HG03175 (cell line): ENCODE data around the gene IDH3G.
"Not testable (repeated sequence)": the region's sequence is repeated elsewhere in the genome, so short reads cannot be mapped to it uniquely, and the experiment has no call there.

ENCODE experiments used
- ATAC-seq: cut with Tn5 transposase; IDR thresholded peaks from one replicate; pipeline ENCODE4 v1.9.1; 2021; ENCODE audit warnings: mild to moderate bottlenecking, moderate library complexity; ENCODE audit not compliant: unreplicated experiment

The IDH3G gene

DNA sequence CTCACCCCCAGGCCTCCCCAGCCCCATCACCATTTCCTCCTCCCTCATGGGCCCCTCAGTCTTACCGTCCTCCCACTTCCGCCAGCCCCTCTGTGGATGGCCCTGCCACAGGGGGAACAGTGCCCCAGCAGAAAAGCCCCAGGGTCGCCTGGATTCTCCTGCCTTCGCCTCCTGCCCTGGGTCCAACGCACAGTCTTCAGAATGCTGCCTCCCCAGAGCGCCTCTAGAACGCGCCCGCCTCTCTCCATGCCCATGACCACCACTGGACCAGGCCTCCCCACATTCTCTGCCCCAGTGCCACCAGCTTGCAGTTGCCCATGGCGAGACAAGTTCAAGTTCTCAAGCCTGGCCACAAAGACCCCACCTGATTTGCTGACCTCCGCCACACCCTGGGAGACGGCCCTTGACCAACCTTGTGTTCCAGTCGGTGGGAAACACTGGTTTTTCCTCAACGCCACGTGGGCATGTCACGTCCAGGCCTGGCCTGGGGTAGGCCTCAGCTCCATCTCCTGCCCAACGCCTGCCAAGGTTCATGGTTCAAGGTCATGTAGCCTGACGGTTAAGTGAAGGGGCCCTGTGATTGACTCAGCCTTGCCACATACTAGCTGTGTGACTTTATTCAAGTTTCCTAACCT is 30.8 kb downstream of the IDH3G start:
- ATAC-seq = no peak

DNA sequence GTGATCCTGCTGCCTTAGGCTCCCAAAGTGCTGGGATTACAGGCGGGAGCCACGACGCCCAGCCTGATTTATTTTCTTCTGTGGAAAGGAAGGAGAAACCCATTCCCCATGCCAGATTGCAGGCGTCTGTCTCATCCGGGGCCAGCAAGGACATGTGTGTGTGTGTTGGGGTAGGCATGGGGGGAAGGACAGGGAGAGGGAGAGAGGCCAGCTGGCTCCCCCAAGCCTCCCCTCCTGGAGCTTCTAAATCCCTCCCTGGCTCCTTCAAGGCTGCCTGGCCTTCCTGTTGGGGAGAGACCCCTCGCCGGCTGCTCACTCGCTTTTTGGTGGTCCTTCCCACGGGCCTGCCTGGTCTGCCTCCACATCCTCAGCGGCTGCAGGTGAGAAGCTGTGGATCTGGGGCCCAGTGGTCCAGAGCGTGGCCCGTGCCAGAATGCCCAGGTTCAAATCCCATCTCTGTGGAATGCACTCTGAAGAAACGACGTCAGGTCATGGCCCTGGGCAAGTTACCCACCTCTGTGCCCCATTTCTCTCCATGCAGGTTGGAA is 31.5 kb downstream of the IDH3G start:
- ATAC-seq = no peak

DNA sequence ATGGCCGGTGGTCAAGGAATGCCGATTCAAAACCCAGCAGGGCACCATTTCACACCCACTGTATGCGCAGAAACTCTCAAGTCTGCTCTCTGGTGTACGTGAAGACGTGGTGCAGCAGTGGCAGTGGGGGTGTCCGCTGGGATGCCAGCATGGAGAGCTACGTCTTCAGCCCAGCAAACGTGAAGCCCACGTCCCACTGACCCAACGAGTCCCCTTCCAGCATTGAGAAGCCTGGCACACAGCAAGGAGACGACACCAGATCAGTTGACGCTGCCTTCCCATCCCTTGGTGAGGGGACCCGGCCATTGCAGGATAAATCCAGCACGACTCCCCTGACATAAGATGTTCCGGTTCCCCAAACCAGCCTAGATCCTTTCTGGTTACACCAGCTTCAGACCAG is 32.3 kb downstream of the IDH3G start:
- ATAC-seq = no peak

DNA sequence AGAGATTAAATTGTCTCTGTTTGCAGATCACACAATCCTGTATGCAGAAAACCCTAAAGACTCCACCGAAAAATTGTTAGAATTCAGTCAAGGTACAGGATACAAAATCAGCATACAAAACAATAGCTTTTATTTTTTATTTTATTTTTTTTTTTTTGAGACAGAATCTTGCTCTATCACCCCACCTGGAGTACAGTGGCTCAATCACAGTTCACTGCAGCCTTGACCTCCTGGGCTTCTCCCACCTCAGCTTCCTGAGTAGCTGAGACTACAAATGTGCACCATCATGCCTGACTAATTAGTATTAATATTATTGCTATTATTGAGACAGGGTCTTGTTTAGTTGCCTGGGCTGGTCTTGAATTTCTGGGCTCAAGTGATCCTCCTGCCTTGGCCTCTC is 39.0 kb downstream of the IDH3G start:
- ATAC-seq = no peak

DNA sequence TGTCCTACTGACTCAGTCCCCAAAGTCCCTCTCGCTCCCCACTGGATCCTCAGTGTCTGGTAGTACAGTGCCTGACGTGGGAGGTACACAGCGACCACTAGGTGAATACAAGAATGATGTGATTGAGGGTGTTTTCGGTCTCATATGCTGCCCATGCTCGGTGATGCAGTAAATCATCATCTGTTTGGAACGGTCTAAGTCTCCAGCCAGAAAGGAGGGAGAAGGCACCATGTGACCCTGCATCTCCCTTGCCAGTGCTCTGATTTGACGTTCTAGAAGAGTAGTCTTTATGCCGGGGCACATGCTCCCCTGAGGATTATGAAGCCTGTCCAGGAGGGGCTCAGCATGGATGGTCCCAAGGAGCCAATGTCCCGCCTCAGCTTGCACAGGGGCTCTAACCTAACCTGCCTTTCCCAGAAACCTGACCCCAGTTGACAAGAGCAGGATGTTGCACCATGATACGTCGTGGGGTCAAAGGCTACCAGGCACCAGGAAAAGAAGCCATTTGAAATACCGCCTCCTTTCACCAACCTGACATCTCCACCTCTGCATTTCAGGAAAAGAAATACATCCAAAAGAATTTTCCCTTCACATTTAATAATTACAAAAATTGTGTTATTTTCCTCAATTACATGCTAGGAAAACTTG is 43.9 kb downstream of the IDH3G start:
- ATAC-seq = no peak

DNA sequence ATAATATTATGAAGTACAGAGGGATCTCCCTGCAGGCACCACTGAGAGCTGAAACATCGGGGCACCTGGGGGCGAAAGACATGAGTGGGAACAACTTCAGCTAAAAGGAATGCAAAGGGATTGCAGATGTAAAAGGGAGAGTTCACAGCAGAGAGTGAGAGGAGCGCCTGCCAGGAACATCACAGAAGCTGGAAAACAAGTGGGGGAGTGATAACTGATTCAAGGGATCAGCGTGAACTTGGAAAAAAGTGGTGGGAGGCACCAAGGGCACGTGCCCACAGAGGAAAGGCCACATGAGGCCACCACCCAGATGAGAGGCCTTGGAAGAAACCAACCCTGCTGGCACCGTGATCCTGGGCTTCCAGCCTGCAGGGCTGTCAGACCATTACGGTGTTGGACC is 45.2 kb downstream of the IDH3G start:
- not testable (repeated sequence) for ATAC-seq

DNA sequence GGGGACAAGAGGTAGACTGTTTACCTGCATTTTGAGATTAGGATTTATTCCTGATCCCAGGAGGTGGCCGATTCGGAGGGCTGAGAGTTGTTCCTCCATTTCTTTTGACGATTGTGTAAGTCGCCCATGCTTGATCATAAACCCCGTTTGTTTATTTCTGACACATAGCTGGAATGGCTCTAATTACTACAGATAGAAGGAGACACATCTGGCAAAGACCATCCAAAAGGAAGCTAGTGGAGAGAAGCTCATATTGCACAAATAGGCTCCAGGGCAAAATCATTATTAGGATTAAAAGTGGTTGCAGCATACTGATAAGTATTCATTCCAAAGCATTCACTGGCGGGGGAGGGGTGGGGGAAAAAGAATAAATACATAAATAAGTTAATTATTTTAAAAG is 47.2 kb downstream of the IDH3G start:
- not testable (repeated sequence) for ATAC-seq

DNA sequence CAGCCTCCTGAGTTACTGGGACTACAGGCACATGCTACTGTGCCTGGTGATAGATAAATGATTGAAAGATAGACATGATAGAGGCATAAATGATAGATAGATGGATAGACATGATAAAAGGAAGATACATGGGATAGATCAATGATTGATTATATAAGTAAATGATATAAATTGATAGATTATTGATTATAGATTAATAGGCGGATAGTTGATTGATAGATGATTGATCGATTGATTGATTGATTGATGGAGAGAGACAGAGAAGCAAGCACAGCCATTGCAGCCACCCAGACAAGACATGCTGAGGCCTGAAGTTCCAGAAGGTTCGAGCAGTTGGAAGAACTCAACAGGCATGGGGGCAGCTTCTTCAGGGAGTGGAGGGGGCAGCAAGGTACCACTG is 47.8 kb downstream of the IDH3G start:
- ATAC-seq = no peak

DNA sequence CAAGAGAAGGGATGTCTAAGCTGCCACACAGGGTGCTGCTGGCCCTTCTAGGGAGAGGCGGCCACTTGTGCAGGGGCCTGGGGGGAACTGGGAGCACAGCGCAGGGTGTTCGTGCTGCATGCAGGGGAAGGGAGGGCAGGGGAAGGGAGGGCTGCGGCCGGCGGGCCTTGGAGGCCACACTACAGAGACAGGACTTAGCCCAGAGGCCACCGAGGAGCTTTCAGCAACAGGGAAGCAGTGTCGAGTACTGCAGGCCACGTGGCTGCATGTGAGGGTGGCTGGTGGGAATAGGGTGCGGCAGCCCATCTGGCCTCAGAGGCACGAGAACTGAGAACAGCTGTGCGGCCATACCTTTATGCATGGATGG is 49.1 kb downstream of the IDH3G start:
- ATAC-seq = not testable (repeated sequence)

DNA sequence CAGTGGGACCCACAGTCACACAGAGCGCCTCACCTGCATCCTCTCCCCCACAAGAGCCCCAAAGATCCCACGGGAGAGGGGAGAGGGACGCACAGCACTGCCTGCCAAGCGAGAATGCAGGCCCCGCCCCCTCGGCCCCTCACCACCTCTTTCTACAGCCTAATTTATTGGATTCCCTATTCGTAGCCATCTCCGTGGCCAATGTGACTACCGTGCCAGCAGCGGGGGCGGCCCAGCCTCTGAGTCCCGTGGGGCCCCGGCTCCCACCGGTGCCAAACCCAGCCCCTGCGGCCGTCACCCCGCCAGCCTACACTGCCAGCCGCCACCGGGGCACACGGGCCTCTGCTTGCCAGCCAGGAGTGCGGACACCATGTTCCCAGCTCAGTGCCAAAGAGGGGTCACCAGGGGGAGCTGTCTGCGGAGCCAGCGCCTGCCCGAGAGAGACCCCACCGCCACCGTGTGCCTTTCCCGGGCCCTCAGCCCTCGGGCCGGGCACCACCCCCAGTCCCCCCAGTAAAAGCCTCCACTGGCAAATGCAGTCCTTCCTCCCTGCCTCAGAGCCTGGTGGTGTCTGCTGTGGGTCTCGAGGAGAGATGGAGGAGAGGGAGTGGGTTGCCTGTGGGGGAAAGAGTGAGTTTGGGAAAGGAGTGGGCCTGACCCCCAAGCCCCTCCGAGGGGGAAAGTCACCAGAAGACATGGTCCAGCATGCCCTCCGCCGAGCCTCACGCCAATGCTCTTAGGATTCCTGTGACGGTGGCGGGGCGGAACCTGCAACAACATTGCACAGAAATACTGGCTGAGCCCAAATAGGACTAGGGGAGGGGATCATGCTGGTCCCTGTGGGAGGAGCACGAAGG is 49.7 kb downstream of the IDH3G start:
- no peak for ATAC-seq

DNA sequence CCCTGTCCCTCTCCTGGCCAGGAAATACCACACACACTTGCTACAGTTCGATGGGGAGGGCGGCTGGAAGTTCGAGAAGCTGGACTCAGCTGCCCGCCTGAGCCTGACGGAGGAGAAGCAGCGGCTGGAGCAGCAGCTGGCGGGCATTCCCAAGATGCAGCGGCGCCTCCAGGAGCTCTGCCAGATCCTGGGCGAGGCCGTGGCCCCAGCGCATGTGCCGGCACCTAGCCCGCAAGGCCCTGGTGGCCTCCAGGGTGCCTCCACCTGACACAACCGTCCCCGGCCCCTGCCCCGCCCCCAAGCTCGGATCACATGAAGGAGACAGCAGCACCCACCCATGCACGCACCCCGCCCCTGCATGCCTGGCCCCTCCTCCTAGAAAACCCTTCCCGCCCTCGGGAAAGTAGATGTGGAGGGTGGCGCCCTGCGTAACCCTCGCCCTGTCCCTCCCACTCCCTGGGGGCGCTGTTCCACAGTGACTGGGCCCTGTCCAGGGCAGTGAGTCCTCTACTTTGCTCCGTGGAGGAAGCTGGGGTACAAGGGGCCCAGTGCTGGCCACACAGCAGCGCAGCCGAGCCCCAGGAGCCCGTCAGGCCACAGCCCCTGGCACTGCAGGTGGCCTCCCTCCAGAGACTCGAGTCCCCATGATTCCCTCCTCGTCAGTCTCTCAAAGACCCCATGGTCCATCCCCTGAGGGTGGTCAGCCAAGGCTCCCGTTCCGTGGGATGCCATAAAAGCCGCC is 50.5 kb downstream of the IDH3G start:
- ATAC-seq = not testable (repeated sequence)

DNA sequence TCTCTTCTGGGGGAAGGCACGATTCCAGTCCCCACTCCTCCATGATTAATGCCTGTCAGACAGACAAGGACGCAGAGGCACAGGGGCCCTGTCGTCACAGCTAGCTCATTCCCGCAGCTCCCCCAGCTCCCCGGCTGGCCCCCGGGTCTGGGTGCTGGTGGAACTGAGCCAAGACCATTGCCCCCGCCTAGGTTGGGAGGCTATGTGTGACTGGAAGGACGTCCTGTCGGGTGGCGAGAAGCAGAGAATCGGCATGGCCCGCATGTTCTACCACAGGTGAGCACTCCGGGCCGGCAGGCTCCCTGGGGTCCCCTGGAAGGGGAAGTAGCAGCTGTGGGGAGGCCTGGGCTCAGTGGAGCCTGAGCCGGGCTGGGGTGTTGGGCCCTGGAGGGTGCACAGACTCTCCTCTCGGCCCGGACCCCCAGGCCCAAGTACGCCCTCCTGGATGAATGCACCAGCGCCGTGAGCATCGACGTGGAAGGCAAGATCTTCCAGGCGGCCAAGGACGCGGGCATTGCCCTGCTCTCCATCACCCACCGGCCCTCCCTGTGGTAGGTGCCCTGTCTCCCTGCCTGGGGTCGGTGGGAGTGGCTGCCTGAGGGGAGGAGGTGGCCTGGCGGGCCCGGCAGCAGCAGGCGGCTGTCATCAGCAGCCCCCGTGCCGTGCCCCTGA is 51.2 kb downstream of the IDH3G start:
- not testable (repeated sequence) for ATAC-seq

DNA sequence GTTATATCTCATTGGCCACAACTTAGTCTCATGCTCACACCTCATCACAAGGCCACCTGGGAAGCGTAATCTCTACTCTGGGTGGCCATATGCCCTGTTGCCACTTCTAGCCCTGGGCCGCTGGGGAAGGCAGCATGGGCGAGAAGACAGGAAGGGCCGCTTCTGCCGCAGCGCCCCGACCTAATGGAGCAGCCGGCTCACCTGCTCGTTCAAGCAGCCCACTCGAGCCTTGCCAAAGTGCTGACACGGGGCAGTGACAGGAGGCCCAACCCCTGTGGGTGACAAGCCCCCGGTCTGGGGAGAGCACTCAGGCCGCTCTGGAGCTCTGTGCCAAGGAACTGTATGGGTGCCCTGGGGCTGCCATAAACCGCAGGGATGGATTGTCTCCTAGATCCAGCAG is 52.1 kb downstream of the IDH3G start:
- ATAC-seq = not testable (repeated sequence)

DNA sequence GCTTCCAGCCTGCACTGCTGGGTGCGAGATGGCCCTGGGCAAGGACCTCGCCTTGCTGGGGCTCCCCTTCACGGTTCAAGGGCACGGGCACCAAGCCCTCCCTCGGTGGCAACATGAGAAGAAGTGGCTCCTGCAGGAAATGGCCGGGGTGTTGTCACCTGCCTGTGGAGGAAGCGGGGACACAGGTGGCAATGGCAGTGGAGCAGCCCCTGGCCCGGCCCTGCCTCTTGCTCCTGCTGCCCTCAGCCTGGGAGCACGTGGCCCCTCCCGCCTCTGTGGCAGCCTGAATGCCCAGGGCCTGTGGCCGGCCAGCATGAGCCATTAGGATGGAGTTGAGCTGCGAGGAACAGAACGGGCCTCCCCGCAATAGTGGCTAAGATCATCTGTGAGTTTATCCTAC is 52.7 kb downstream of the IDH3G start:
- no peak for ATAC-seq

DNA sequence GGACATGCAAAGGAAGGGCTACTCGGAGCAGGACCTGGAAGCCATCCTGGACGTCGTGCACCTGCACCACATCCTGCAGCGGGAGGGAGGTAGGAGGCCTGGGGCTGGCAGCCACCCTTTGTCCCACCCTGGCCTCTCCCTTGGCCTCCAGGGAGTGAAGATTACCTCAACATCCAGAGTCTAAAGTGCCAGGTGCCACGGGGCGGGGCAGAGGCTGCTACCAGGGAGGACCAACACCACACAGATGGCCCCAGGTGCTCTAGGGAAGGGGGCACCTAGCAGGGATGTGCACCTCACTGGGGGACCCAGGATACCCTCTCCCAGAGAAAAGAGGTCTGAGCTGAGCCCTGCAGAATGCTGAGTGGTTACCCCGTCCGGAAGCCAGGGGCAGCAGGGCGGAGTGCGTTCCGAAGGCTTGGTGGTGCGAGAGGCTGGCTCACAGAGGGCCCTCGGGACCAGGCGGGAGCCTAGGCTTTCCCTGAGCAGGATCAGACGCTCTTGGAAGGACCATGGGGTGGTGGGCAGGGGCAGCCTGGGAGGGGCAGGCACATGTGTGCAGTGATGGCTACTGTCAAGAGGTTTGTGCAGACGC is 53.4 kb downstream of the IDH3G start:
- no peak for ATAC-seq

DNA sequence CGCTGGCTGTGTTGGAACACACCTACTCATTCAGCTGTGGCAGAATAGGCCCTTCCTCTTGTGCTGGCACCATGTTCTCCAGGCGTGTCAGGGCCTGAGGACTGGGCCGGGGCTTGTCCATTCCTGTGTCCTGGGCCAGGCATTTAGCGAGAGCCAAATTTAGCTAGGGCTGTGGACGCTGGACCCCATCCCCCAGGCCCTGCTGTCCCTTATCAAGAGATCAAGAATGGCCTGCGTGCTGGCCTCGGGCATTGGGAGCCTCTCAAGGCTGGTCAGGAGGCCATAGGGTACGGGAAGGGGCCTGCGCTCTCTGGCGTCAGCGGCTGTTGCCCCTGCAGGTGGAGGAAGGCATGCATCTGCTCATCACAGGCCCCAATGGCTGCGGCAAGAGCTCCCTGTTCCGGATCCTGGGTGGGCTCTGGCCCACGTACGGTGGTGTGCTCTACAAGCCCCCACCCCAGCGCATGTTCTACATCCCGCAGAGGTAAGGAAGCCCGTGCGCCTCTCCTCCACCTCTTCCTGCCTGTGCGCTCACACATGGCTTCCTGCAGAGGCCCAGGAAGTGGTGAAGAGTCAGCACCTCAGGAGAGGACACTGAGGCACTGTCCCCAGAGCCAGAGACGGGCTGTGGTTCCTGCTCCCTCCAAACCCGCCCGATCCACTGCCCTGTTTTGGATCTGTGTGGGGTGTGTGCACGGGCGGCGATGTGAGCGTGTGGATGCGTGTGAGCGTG is 54.3 kb downstream of the IDH3G start:
- ATAC-seq = no peak

DNA sequence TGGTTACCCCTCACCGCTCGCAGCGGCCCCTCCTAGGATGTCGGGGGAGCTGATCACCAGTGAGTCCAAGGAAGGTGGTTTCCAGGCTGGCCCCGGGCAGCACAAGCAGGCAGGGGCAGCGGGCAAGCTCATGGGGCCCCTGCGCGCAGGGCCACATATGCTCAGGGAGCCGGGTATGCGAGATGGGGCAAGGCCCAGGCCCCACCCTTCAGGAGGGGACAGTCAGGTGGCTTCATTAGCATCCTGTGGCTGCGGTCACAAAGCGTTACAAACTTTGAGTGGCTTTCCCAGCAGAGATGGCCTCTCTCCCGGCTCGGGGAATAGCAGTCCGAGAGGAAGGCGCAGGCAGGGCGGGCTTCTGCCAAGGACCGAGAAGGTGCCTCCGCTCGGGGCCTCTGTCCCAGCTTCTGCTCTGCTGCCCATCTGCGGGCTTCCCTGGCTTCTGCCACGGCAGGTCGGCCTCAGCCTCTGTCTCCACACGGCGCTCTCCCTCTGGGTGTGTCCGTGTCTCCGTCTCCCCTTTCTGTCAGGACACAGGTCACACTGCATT is 56.0 kb downstream of the IDH3G start:
- no peak for ATAC-seq

DNA sequence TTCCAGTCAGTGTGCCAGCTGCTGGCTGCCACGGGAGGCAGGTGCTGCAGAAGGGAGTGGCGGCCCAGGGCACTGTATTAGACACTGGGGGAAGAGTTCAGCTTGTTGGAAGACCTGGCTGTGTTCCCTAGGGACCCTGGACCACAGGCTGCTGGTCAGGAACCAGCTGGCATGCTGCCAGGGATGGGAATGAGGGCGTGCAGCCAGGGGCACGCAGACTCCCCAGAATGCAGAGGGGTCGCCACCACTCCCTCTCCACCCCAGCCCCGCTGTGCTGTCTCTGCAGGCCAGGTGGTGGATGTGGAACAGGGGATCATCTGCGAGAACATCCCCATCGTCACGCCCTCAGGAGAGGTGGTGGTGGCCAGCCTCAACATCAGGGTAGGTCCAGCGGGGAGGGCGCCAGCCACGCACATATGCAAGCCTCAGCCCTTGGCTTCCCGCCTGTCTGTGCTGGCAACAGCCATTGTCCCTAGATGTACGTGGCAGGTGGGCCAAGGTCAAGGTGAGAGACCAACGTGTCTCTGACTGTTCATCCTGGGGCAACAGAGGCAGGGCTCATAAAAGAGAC is 57.2 kb downstream of the IDH3G start:
- ATAC-seq = no peak
